K562 (cell line): ENCODE results near the gene NRARP. TPM values are rescaled to one million over a fixed set of nuclear protein-coding genes. Genes with fewer than 3 reads are reported as not detected.

Source experiments
- ATF3 ChIP-seq, 2 experiments: fragments of 450-650 bp in 1 of 2; sonication (generic) in 1 of 2; formaldehyde crosslinking in 1 of 2; IDR thresholded peaks in 1 of 2; conservative IDR thresholded peaks in 1 of 2; 2 replicates each; pipeline versions ENCODE4 v1.6.1 to v1.8.1; 2016 to 2023; ENCODE audit warnings: mild to moderate bottlenecking in 2 of 2, moderate library complexity in 2 of 2, inconsistent platforms in 1 of 2, missing genetic modification reagents in 1 of 2
- CBX3 ChIP-seq, 2 experiments: IDR thresholded peaks; 1 replicate in 1 of 2; 2 replicates in 1 of 2; pipeline ENCODE4 v1.6.1; 2012; ENCODE audit warnings: inconsistent platforms in 2 of 2, low read length in 2 of 2, borderline replicate concordance in 1 of 2, control low read depth in 1 of 2
- CEBPG ChIP-seq, 3 experiments: fragments of 200-800 bp in 1 of 3; sonication (Bioruptor generic) in 1 of 3; sonication (generic) in 1 of 3; formaldehyde crosslinking in 1 of 3; IDR thresholded peaks in 2 of 3; conservative IDR thresholded peaks in 1 of 3; 2 replicates each; pipeline versions ENCODE4 v1.6.1 to v1.8.0; 2016 to 2022; ENCODE audit warnings: missing compliant biosample characterization in 2 of 3, missing genetic modification characterization in 2 of 3, mild to moderate bottlenecking in 1 of 3, missing genetic modification reagents in 1 of 3
- CTCFL ChIP-seq: IDR thresholded peaks from 2 replicates; pipeline ENCODE4 v1.6.1; 2011; ENCODE audit warnings: borderline replicate concordance, low read depth, mild to moderate bottlenecking, moderate library complexity, low read length; ENCODE audit not compliant: insufficient read depth, poor library complexity, severe bottlenecking
- ID3 ChIP-seq, 2 experiments: fragments of 250-450 bp in 1 of 2; fragments of 450-650 bp in 1 of 2; sonication (Bioruptor Pico) in 1 of 2; IDR thresholded peaks; 2 replicates each; pipeline versions ENCODE4 v1.6.1 to v1.8.0; 2016 to 2021; ENCODE audit warnings: mild to moderate bottlenecking in 2 of 2, moderate library complexity in 2 of 2, missing compliant biosample characterization in 1 of 2, missing genetic modification characterization in 1 of 2
- MAX ChIP-seq: sonication (generic); formaldehyde crosslinking; IDR thresholded peaks from 2 replicates; pipeline ENCODE4 v1.9.0; 2022; ENCODE audit warnings: mild to moderate bottlenecking, missing genetic modification reagents
- MTA1 ChIP-seq: fragments of 450-650 bp; IDR thresholded peaks from 2 replicates; pipeline ENCODE4 v1.6.1; 2017; ENCODE audit warnings: borderline replicate concordance
- NCOA1 ChIP-seq: fragments of 450-650 bp; IDR thresholded peaks from 2 replicates; pipeline ENCODE4 v1.6.1; 2016; ENCODE audit warnings: low read depth
- SMAD4 ChIP-seq: fragments of 250-450 bp; sonication (Bioruptor Pico); conservative IDR thresholded peaks from 2 replicates; pipeline ENCODE4 v1.8.0; 2021; ENCODE audit warnings: inconsistent platforms, mild to moderate bottlenecking, moderate library complexity
- TARDBP ChIP-seq: fragments of 450-650 bp; IDR thresholded peaks from 2 replicates; pipeline ENCODE4 v1.6.1; 2016
- TEAD1 ChIP-seq, 2 experiments: fragments of 450-650 bp in 1 of 2; sonication (generic) in 1 of 2; formaldehyde crosslinking; IDR thresholded peaks; 2 replicates each; pipeline versions ENCODE4 v1.4.0 to v1.8.0; 2020 to 2022; ENCODE audit warnings: mild to moderate bottlenecking in 2 of 2, missing genetic modification reagents in 1 of 2
- THAP7 ChIP-seq: fragments of 250-450 bp; sonication (Bioruptor Pico); IDR thresholded peaks from 2 replicates; pipeline ENCODE4 v1.5.0; 2021
- ZEB2 ChIP-seq: fragments of 450-650 bp; IDR thresholded peaks from 2 replicates; pipeline ENCODE4 v1.6.1; 2016
- ZNF165 ChIP-seq: fragments of 250-450 bp; sonication (Bioruptor Pico); IDR thresholded peaks from 2 replicates; pipeline ENCODE4 v1.4.0; 2020; ENCODE audit warnings: borderline replicate concordance
- ZNF3 ChIP-seq: fragments of 250-450 bp; sonication (Bioruptor Pico); IDR thresholded peaks from 2 replicates; pipeline ENCODE4 v1.5.0; 2021; ENCODE audit warnings: mild to moderate bottlenecking, moderate library complexity
- polyA plus RNA-seq, 8 experiments: library from polyadenylated mRNA; depleted of rRNA in 4 of 8; stranded (reverse) in 5 of 8; unstranded in 3 of 8; fragments of >200 nt; fragmentation: Nextera tagmentation in 2 of 8; fragmentation: Illumina TruSeq in 1 of 8; extraction: Ambion mirVana in 2 of 8; extraction: Trizol in 1 of 8; gene quantifications; 2 replicates each; pipeline versions ENCODE4 v1.2.1 to v1.2.3, GENCODE V29; 2011 to 2014; ENCODE audit warnings: inconsistent platforms in 1 of 8, missing spikeins in 1 of 8
- total RNA-seq, 7 experiments: library from RNA; depleted of rRNA in 6 of 7; stranded (reverse); fragments of >200 nt in 6 of 7; fragmentation: Illumina TruSeq in 2 of 7; extraction: Trizol in 2 of 7; gene quantifications; 2 replicates each; pipeline versions ENCODE4 v1.2.1 to v1.2.3, GENCODE V29; 2011 to 2021; ENCODE audit warnings: low replicate concordance in 1 of 7
- TF ChIP-seq, protein P1 (sequence below): fragments of 250-450 bp; sonication (Bioruptor Pico); IDR thresholded peaks from 2 replicates; pipeline ENCODE4 v1.4.0; 2020
- TF ChIP-seq, protein P2 (sequence below): sonication (generic); formaldehyde crosslinking; IDR thresholded peaks from 2 replicates; pipeline ENCODE4 v1.8.1; 2023; ENCODE audit warnings: mild to moderate bottlenecking, missing genetic modification reagents

Gene NRARP
- total and polyA plus RNA-seq, 9 of the 15 experiments (the other 6 are each of a cell fraction or from before 2014, with no cell fraction given), result 2.0 to 24.5 (median 7.2) TPM; not detected in 2

DNA sequence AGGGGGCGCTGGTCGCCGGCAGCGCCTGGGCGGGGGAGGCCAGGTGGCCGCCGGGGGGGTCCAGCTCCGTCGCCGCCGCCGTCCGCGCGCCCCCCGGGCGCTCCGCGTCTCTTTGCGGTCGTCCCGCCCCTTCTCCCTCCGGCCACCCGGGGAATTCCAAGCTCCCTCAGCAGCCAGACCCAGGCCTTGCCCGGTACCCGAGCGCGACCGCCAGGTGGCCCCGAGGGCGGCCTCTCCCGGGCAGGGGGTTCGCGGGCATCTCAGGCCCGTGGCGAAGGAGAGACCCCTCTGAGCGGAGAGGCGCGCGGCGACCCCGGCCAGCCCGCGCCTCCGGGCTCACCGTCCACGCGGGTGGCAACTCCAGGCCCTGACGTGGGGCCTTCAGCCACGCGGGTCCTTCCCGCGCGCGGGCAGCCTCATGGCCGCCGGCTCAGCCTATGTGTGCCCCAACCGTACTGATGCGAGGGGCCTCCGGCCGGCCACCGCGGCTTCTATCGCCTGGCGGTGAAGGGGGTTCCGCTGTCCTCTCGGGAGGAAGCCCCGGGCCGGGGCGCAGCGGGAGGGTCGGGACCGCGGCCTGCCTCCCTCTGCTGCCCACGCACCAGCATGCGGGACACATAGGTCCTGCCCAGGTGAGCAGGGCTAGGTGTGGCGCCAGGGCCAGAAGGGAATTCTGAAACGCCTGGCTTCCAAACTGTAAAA lies 529 bp upstream of the NRARP start (continued):
- 0 out of 2 replicates have a peak, but pooled peaks have one; percentile 14 for TF ChIP-seq MTA1
- peak; percentile 2; the same call in 1 of the 2 replicates for TF ChIP-seq CEBPG (CRISPR knock-in tag; IDR thresholded peaks at IDR 0.05)
- no peak for TF ChIP-seq CEBPG (tag; conservative IDR thresholded peaks at IDR 0.05 in 1 of 2, IDR thresholded peaks at IDR 0.05 in 1 of 2)
- TF ChIP-seq MAX, result peak; percentile 95
- TF ChIP-seq, protein P1, sequence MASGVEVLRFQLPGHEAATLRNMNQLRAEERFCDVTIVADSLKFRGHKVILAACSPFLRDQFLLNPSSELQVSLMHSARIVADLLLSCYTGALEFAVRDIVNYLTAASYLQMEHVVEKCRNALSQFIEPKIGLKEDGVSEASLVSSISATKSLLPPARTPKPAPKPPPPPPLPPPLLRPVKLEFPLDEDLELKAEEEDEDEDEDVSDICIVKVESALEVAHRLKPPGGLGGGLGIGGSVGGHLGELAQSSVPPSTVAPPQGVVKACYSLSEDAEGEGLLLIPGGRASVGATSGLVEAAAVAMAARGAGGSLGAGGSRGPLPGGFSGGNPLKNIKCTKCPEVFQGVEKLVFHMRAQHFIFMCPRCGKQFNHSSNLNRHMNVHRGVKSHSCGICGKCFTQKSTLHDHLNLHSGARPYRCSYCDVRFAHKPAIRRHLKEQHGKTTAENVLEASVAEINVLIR, result no peak
- TF ChIP-seq ZEB2, result 0 out of 2 replicates have a peak, but pooled peaks have one; percentile 43
- no peak for TF ChIP-seq NCOA1
- peak; percentile 63; the same call in 1 of the 2 replicates for TF ChIP-seq SMAD4
- no peak for TF ChIP-seq ZNF165 (CRISPR knock-in tag)
- TF ChIP-seq ID3 (CRISPR knock-in tag; IDR thresholded peaks at IDR 0.05), result no peak
- TF ChIP-seq ID3 (tag; IDR thresholded peaks at IDR 0.05), result peak; percentile 59; the same call in 1 of the 2 replicates
- peak; percentile 80 for TF ChIP-seq TARDBP
- no peak for TF ChIP-seq CBX3 (IDR thresholded peaks at IDR 0.05; ENCODE audit: borderline replicate concordance in 1 of 2, low read length in 2 of 2)
- TF ChIP-seq ATF3 (IDR thresholded peaks at IDR 0.05), result no peak
- peak; percentile 39; the same call in 1 of the 2 replicates for TF ChIP-seq ATF3 (CRISPR knock-in tag; conservative IDR thresholded peaks at IDR 0.05)
- TF ChIP-seq, protein P2, sequence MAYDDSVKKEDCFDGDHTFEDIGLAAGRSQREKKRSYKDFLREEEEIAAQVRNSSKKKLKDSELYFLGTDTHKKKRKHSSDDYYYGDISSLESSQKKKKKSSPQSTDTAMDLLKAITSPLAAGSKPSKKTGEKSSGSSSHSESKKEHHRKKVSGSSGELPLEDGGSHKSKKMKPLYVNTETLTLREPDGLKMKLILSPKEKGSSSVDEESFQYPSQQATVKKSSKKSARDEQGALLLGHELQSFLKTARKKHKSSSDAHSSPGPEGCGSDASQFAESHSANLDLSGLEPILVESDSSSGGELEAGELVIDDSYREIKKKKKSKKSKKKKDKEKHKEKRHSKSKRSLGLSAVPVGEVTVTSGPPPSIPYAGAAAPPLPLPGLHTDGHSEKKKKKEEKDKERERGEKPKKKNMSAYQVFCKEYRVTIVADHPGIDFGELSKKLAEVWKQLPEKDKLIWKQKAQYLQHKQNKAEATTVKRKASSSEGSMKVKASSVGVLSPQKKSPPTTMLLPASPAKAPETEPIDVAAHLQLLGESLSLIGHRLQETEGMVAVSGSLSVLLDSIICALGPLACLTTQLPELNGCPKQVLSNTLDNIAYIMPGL (CRISPR knock-in tag), result peak; percentile 46; the same call in 1 of the 2 replicates
- TF ChIP-seq ZNF3, result no peak
- peak; percentile 50 for TF ChIP-seq CTCFL
- TF ChIP-seq TEAD1 (CRISPR knock-in tag; IDR thresholded peaks at IDR 0.05), result 0 out of 4 replicates have a peak, but pooled peaks have one; percentile 3 to 74
- 0 out of 2 replicates have a peak, but pooled peaks have one; percentile 27 for TF ChIP-seq THAP7
